ENCODE measurements around the gene ELFN1.

- TF ChIP-seq CTCF (IDR thresholded peaks at IDR 0.05) (no peak), ZFX (IDR thresholded peaks at IDR 0.05; ENCODE audit: borderline replicate concordance) (no peak)
These were observed 50.2 kb downstream of the ELFN1 start for GRCh38 chr7:1720326-1720725.

Measured in 22Rv1 (cell line).